H1 (cell line): ENCODE results near the gene LCOR. TPM values are rescaled to one million over a fixed set of nuclear protein-coding genes. Genes with fewer than 3 reads are reported as not detected.

Source experiments
- polyA plus RNA-seq, 7 experiments: library from polyadenylated mRNA; depleted of rRNA in 3 of 7; stranded (reverse) in 5 of 7; unstranded in 2 of 7; fragments of >200 nt in 5 of 7; fragments of 200-250 nt in 2 of 7; gene quantifications; 1 replicate in 5 of 7; 2 replicates in 1 of 7; 4 replicates in 1 of 7; pipeline versions ENCODE4 v1.2.1 to v1.2.3, GENCODE V29; 2011 to 2013; ENCODE audit warnings: missing spikeins in 2 of 7, mixed read lengths in 2 of 7
- total RNA-seq: library from RNA; stranded (reverse); fragmentation: NEBNext Ultra II Directional; extraction: Animal tissue kit (Norgen Biotek cat#: 25700); gene quantifications from 2 replicates; pipeline ENCODE4 v1.2.1, GENCODE V29; 2021
- TF ChIP-seq, protein P1 (sequence below): fragments of 300-600 bp; sonication (generic); IDR thresholded peaks from 2 replicates; pipeline ENCODE4 v1.7.1; 2012; ENCODE audit warnings: low read length, moderate library complexity, mild to moderate bottlenecking, inconsistent platforms; ENCODE audit not compliant: insufficient replicate concordance

Gene LCOR
- total and polyA plus RNA-seq, 2 of the 8 experiments (the other 6 are each of a cell fraction or from before 2014, with no cell fraction given) = 4.7 to 25.5 TPM

DNA sequence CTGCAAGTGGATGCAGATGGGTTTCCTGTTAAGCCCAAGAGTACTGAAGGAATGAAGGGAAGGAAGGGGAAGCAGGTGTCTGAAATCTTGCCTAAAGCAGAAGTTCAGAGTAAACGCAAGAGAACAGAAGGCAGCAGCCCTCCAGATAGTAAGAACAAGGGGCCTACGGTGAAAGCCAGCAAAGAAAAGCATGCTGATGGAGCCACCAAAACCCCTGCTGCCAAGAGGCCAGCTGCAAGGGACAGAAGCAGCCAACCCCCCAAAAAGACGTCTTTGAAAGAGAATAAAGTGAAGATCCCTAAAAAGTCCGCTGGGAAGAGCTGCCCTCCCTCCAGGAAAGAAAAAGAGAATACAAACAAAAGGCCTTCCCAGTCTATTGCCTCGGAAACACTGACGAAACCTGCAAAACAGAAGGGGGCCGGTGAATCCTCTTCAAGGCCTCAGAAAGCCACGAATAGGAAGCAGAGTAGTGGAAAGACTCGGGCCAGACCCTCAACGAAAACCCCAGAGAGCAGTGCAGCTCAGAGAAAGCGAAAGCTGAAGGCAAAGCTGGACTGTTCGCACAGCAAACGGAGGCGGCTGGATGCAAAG, 152.5 kb downstream of the LCOR start (continued):
- TF ChIP-seq, protein P1, sequence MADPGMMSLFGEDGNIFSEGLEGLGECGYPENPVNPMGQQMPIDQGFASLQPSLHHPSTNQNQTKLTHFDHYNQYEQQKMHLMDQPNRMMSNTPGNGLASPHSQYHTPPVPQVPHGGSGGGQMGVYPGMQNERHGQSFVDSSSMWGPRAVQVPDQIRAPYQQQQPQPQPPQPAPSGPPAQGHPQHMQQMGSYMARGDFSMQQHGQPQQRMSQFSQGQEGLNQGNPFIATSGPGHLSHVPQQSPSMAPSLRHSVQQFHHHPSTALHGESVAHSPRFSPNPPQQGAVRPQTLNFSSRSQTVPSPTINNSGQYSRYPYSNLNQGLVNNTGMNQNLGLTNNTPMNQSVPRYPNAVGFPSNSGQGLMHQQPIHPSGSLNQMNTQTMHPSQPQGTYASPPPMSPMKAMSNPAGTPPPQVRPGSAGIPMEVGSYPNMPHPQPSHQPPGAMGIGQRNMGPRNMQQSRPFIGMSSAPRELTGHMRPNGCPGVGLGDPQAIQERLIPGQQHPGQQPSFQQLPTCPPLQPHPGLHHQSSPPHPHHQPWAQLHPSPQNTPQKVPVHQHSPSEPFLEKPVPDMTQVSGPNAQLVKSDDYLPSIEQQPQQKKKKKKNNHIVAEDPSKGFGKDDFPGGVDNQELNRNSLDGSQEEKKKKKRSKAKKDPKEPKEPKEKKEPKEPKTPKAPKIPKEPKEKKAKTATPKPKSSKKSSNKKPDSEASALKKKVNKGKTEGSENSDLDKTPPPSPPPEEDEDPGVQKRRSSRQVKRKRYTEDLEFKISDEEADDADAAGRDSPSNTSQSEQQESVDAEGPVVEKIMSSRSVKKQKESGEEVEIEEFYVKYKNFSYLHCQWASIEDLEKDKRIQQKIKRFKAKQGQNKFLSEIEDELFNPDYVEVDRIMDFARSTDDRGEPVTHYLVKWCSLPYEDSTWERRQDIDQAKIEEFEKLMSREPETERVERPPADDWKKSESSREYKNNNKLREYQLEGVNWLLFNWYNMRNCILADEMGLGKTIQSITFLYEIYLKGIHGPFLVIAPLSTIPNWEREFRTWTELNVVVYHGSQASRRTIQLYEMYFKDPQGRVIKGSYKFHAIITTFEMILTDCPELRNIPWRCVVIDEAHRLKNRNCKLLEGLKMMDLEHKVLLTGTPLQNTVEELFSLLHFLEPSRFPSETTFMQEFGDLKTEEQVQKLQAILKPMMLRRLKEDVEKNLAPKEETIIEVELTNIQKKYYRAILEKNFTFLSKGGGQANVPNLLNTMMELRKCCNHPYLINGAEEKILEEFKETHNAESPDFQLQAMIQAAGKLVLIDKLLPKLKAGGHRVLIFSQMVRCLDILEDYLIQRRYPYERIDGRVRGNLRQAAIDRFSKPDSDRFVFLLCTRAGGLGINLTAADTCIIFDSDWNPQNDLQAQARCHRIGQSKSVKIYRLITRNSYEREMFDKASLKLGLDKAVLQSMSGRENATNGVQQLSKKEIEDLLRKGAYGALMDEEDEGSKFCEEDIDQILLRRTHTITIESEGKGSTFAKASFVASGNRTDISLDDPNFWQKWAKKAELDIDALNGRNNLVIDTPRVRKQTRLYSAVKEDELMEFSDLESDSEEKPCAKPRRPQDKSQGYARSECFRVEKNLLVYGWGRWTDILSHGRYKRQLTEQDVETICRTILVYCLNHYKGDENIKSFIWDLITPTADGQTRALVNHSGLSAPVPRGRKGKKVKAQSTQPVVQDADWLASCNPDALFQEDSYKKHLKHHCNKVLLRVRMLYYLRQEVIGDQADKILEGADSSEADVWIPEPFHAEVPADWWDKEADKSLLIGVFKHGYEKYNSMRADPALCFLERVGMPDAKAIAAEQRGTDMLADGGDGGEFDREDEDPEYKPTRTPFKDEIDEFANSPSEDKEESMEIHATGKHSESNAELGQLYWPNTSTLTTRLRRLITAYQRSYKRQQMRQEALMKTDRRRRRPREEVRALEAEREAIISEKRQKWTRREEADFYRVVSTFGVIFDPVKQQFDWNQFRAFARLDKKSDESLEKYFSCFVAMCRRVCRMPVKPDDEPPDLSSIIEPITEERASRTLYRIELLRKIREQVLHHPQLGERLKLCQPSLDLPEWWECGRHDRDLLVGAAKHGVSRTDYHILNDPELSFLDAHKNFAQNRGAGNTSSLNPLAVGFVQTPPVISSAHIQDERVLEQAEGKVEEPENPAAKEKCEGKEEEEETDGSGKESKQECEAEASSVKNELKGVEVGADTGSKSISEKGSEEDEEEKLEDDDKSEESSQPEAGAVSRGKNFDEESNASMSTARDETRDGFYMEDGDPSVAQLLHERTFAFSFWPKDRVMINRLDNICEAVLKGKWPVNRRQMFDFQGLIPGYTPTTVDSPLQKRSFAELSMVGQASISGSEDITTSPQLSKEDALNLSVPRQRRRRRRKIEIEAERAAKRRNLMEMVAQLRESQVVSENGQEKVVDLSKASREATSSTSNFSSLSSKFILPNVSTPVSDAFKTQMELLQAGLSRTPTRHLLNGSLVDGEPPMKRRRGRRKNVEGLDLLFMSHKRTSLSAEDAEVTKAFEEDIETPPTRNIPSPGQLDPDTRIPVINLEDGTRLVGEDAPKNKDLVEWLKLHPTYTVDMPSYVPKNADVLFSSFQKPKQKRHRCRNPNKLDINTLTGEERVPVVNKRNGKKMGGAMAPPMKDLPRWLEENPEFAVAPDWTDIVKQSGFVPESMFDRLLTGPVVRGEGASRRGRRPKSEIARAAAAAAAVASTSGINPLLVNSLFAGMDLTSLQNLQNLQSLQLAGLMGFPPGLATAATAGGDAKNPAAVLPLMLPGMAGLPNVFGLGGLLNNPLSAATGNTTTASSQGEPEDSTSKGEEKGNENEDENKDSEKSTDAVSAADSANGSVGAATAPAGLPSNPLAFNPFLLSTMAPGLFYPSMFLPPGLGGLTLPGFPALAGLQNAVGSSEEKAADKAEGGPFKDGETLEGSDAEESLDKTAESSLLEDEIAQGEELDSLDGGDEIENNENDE = peak; percentile 54
